ENCODE data around the gene CAPN13.

CAPN13 gene

GRCh38 chr2:30729031-30729430 lies 78.2 kb downstream of the CAPN13 start:
- DNase-seq = no peak

GRCh38 chr2:30722936-30723725 lies 84.1 kb downstream of the CAPN13 start:
- DNase-seq = no peak

- DNase-seq = no peak
Measured at GRCh38 chr2:30721668-30722647, 85.3 kb downstream of the CAPN13 start.

GRCh38 chr2:30721241-30721640 lies 86.0 kb downstream of the CAPN13 start:
- no peak for DNase-seq

- no peak for DNase-seq
Measured at GRCh38 chr2:30717081-30717650, 90.1 kb downstream of the CAPN13 start.

GRCh38 chr2:30716123-30716900 lies 90.9 kb downstream of the CAPN13 start:
- DNase-seq = no peak

GRCh38 chr2:30714811-30715709 lies 92.2 kb downstream of the CAPN13 start:
- DNase-seq = no peak

- DNase-seq = no peak
Measured at GRCh38 chr2:30713698-30714097, 93.5 kb downstream of the CAPN13 start.

GRCh38 chr2:30711646-30712085 lies 95.6 kb downstream of the CAPN13 start:
- peak; percentile 81 for DNase-seq

- no peak for DNase-seq
Measured at GRCh38 chr2:30710461-30710860, 96.8 kb downstream of the CAPN13 start.

- DNase-seq = no peak
Measured at GRCh38 chr2:30710016-30710415, 97.2 kb downstream of the CAPN13 start.

- no peak for DNase-seq
Measured at GRCh38 chr2:30709516-30709915, 97.7 kb downstream of the CAPN13 start.

- DNase-seq = no peak
Measured at GRCh38 chr2:30708491-30709290, 98.6 kb downstream of the CAPN13 start.

GRCh38 chr2:30707304-30707903 lies 99.8 kb downstream of the CAPN13 start:
- no peak for DNase-seq

- peak; percentile 81 for DNase-seq
Measured at GRCh38 chr2:30706534-30707303, 100.5 kb downstream of the CAPN13 start.

- DNase-seq = no peak
Measured at GRCh38 chr2:30705711-30706533, 101.3 kb downstream of the CAPN13 start.

GRCh38 chr2:30705056-30705455 lies 102.2 kb downstream of the CAPN13 start:
- no peak for DNase-seq

- DNase-seq = no peak
Measured at GRCh38 chr2:30704309-30705020, 102.8 kb downstream of the CAPN13 start.
